ENCODE data around the gene ANKRD44.

- TF ChIP-seq CTCF (IDR thresholded peaks at IDR 0.05) (no peak), EZH2 (IDR thresholded peaks at IDR 0.05) (no peak)
These were observed 136.0 kb downstream of the ANKRD44 start for GRCh38 chr2:197174539-197175094.
